Subcutaneous adipose tissue (tissue), 4 donors: ENCODE results near the gene PDE8A. TPM values are rescaled to one million over a fixed set of nuclear protein-coding genes. Genes with fewer than 3 reads are reported as not detected.

ENCODE experiments used
- total RNA-seq, 4 donors: library from RNA; depleted of rRNA; stranded (reverse); fragments of >200 nt; gene quantifications; one replicate each; pipeline ENCODE4 v1.1.0, GENCODE V29; 2016
- TF ChIP-seq, protein P1 (sequence below): fragments of 450-650 bp; IDR thresholded peaks from one replicate; pipeline ENCODE4 v1.5.1; 2016; ENCODE audit warnings: low read depth, mild to moderate bottlenecking, control low read depth, antibody characterized with exemption, moderate library complexity

The PDE8A gene
- total RNA-seq, 4 donors from 2014 or later, result 55.3 to 129 (median 99.3) TPM

GRCh38 chr15:84951736-84952135 is 29.9 kb upstream of the PDE8A start:
- TF ChIP-seq, protein P1, sequence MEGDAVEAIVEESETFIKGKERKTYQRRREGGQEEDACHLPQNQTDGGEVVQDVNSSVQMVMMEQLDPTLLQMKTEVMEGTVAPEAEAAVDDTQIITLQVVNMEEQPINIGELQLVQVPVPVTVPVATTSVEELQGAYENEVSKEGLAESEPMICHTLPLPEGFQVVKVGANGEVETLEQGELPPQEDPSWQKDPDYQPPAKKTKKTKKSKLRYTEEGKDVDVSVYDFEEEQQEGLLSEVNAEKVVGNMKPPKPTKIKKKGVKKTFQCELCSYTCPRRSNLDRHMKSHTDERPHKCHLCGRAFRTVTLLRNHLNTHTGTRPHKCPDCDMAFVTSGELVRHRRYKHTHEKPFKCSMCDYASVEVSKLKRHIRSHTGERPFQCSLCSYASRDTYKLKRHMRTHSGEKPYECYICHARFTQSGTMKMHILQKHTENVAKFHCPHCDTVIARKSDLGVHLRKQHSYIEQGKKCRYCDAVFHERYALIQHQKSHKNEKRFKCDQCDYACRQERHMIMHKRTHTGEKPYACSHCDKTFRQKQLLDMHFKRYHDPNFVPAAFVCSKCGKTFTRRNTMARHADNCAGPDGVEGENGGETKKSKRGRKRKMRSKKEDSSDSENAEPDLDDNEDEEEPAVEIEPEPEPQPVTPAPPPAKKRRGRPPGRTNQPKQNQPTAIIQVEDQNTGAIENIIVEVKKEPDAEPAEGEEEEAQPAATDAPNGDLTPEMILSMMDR, result no peak

DNA sequence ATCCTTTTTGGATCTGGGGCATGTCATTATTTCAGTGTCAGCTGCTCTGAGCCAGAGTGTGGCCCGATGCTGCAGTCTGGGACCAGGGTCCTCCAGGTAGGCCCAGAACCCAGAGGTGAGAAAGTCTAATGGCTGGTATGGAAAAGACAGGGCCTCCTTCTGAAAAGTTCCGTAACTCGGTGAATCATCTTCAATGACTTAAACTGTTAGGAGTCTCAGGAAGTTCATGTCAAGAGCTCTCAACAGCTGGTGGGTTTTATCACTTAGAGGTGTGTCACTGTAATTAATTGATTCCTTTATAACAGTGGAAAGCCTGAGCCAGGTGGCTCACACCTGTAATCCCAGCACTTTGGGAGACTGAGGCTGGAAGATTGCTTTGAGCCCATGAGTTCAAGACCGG is 28.5 kb upstream of the PDE8A start:
- TF ChIP-seq, protein P1, result no peak

DNA sequence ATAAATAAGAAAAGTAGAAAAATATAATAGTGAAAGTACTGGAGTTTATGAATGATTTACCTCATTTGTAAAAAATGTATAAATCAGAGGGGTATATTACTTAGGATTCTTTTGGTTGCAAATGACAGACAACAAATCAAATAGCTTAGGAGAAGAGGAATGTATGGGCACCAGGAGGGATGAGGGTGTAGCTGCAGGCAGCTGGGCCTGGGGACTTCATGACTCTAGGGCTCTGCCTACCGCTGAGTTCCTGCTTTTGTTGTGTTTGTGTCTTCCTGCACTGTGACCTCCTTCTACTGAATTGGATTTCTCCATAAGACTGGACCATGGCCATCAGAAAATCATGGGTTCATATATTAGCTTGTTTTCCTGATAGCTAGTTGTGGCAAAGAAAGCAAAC is 27.9 kb upstream of the PDE8A start:
- TF ChIP-seq, protein P1, result no peak

- TF ChIP-seq, protein P1, result no peak
Observed at GRCh38 chr15:84955089-84955848, 26.4 kb upstream of the PDE8A start.

DNA sequence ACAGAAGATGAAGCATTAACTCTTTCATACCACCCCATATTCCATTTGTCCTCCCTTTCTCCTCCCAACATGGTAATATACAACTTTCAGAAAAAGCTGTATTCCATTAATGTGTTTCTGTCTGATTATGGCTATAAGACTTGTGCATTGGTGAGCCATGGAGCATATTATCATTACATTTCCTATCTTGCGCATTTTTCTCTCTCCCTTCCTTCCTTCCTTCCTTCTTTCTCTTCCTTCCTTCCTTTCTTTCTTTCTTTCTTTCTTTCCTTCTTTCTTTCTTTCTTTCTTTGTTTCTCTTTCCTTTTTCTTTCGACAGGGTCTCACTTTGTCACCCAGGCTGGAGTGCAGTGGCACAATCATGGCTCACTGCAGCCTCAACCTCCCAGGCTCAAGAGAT is 25.5 kb upstream of the PDE8A start:
- TF ChIP-seq, protein P1, result no peak

DNA sequence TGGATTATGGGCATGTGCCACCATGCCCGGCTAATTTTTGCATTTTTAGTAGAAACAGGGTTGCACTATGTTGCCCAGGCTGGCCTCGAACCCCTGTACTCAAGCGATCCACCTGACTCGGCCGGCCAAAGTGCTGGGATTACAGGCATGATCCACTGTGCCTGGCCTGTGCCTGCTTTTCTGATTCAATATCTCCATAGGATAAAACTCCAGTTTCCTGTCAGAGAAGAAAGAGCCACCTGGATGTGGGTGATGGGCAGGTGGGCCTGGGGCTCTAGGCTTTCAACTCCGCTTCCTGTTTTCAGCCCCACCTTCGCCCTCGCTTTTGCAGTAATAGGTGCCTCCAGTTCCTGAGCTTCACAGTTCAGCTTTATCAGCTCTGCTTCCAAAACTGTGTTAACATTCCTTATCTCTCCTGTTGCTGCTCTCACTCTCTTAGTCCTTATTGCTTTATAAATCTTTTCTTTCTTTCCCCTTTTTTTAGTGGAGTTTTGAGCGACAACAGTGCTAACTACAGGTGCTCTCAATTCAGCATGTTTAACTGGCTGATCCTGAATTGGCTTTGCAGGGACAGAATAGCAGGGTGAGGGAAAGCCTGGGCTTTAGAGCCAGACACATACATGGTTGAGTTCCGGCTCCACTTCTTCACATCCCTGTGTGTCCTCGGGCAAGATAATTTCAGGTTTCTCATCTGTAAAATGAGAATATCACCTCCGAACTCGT is 21.1 kb upstream of the PDE8A start:
- TF ChIP-seq, protein P1, result no peak

- TF ChIP-seq, protein P1, result no peak
Observed at GRCh38 chr15:84961114-84961452, 20.6 kb upstream of the PDE8A start.
